GM21528 (cell line): ENCODE results near the gene MOB3B.
A peak's percentile ranks its signal among the peaks of the same experiment; 100 is the strongest.
"Not testable (repeated sequence)": the region's sequence is repeated elsewhere in the genome, so short reads cannot be mapped to it uniquely, and the experiment has no call there.

Experiments used
- ATAC-seq: cut with Tn5 transposase; IDR thresholded peaks from one replicate; pipeline ENCODE4 v1.9.1; 2021; ENCODE audit warnings: mild to moderate bottlenecking, moderate library complexity; ENCODE audit not compliant: unreplicated experiment, low FRiP score

MOB3B gene

DNA sequence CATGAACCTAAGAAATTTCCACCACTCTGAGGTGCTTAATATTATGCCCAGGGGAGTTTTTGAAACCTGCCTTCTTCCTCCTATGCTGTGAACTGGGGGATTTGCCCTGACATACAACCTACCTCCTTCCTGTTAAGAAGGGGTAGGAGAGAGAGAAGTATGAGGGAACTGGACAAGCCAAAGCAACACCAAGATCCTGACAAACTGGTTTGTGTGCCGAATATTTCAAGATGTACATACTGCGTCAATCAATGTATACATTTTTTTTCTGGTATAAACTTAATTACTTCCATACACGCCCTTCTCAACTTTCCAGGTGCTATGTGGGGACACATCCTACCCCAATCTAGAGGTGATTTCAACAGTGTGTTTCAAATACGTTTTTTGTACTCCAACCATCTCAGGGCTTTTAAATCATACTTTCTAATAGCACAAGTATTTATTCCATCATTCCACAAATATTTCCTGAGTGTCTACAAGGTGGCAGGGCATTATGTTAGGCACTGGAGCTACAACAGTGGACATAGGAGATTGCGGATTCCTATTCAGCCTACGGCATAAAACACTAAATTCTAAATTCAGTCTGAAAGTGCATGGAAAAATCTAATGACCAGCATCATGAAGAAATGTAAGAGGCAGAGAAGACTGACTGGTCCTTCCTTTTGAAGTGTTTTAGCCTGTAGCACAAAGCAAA is 75.6 kb downstream of the MOB3B start:
- ATAC-seq, result no peak

DNA sequence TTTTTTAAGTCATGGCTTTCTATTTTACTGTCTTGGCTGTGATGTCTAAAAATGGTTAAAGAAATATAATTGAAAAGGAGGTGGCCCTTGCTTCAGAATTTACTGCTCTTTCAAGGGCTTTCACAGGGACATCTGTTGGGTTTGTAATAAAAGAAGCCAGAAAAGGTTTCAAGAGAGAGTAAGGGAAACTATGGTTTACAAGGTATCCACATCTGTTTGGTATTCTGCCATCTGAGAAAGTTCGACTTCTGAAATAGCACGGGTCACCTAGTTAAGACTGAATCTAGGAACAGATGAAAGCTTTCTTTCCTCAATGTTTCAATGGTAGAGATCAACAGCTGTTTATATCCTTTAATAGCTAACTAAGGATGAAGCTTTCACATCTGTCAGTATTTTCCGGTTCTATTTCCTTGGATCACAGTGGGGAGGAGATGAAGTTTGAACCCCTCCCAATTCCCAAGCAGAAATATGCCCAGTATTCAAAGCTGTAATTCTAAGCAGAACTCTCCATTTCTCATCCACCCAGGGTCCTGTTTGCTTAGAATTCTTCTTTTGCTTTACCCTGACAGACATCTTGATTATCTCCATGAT is 78.3 kb downstream of the MOB3B start:
- no peak for ATAC-seq

GRCh38 chr9:27450752-27451151 is 78.9 kb downstream of the MOB3B start:
- no peak for ATAC-seq

- ATAC-seq, result not testable (repeated sequence)
These were observed 81.3 kb downstream of the MOB3B start for GRCh38 chr9:27448356-27448755.

GRCh38 chr9:27447031-27447683 is 82.5 kb downstream of the MOB3B start:
- ATAC-seq, result no peak

DNA sequence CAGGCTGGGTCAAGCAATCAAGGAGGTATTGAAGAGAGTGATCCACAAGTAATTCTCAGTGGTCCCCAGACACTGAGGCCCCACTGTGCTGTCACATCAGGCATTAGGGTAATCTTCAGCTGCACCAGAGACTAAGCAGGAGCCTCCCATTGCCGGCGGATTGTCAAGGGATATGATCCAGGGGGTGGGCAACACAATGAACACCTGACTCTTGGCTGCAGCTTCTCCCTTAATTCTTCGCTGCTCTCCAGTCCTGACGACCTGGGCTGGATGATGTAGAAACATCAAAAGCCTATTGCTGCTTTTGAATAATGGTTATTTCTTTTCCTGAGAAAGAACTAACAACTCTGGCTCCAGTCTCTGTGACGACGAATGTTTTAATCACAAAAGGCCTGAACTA is 83.9 kb downstream of the MOB3B start:
- ATAC-seq, result no peak

- no peak for ATAC-seq
These were observed 84.5 kb downstream of the MOB3B start for GRCh38 chr9:27445057-27445595.

DNA sequence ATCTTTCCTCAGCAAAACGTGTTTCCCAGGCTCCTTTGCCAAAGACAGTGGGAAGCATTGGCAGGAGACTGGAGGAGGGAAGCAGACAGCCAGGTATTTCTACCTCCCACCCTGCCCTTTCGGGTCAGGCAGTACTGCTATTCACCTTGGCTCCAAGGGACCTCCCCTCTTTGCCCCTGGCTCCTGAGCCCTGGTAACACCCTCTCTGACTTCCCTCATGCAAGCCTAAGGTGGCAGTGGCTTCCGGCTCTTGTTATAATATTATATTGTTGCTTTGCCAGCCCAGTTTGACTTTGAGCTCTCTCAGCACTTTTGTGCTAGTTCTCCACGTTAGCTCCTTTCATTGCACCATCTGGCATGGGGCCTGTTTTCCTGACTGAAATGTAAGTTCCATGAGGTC is 87.2 kb downstream of the MOB3B start:
- ATAC-seq, result no peak

GRCh38 chr9:27441741-27442070 is 87.9 kb downstream of the MOB3B start:
- peak; percentile 95 for ATAC-seq

DNA sequence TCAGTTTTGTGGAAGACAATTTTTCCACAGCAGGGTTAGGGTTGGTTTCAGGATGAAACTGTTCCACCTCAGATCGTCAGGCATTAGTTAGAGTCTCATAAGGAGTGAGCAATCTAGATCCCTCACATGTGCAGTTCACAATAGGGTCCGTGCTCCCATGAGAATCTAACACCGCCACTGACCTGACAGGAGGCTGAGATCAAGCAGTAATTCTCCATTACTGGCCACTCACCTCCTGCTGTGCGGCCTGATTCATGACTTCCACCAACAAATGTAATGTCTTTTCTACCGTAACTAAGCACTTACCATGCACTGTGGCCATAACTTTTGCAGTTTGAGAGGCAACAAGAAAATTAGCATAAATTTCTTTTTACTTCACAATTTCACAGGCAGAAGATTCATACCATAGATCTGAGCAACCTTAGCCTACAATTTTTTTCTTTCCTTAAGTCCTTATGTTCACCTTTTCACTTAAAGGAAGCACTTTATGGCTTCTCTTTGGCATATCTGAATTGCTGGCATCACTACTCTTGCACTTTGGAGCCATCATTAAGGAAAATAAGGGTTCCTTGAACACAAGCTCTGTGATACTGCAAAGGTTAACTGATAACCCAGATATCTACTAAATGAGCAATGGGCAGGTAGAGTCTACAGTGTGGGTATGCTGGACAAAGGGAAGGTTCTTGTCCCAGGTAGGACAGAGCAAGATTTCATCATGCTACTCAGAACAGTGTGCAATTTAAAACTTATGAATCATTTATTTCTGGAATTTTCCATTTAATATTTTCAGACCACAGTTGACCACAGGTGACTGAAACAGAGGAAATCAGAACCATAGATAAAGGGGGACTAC is 88.5 kb downstream of the MOB3B start:
- no peak for ATAC-seq

DNA sequence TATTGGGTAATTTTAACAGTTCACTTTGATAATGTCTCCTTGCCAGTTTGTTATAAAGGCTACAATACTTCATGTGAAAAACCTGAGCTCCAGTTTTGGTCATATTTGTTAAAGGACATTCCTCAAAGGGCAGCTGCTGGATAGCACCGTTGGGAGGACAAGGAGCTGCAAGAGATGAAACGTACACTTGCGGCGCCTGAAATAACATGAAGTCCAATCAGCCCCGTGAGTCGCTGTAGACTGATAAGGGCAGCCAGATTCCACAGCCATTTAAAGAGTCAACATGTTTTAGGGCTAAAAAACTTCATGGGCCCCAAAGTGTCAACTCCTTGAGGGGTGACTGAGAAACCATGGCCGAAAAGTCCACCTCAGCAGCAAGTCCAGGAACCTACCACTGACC is 91.1 kb downstream of the MOB3B start:
- ATAC-seq, result no peak

GRCh38 chr9:27437652-27438373 is 91.8 kb downstream of the MOB3B start:
- ATAC-seq, result no peak

GRCh38 chr9:27436234-27436633 is 93.4 kb downstream of the MOB3B start:
- ATAC-seq, result no peak

DNA sequence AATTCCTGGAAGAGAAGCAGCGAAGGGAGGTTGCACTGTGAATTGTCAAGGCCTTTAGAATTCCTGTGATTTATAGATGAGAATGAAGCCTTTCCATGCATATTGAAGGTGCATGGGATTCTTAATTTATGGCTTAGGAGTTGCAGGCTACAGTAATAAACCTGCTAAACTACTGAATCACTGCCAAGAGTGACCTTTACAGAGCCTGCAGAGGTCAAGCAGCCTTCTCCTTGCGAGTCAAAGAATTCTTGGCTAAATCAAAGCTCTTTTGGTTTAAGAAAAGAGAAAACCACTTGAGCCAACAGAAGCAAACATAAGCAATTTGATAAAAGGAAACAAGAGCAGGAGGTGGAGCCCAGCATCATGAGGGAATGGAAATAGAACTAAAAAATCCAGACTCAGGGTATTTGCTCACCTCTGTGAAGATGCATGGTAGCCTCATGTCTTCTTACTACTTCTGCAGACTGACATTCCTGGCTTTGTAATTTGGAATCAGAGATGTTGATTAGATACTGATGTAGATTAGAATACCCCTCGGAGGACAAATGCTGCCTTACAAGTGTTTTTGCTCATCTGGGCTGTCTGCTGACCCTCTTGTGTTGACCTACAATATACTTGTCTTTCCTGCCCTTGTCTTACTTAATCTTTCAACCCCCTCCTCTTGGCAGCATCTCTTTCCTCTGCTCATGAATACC is 95.8 kb downstream of the MOB3B start:
- no peak for ATAC-seq

- no peak for ATAC-seq
These were observed 97.3 kb downstream of the MOB3B start for GRCh38 chr9:27432308-27432707.

DNA sequence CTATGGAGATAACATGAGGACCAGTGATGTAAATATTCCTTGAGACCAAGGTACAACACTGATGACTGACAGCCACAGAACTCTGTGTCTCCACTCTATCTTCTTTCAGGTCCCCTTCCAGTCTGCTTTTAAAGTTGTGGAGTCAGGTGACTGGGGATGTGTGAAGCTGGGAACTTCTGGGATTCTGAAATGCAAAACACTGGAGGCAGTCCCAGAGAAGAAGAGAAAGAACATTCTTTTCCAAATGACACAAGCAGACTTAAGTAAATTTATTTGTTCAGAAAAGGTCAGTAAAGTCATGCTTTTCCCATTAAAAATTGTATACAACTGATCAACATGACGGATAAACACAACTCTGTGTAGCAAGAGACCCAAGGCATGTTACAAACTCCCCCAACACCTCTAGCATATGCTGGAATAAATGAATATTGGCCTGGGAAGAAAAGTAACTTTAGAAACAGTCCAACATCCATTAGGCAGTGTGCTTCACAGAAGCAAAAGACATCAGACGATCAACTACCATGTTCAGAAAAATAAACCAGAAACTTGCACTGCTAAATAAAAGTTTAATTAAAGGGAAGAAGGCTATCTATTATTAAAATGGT is 98.0 kb downstream of the MOB3B start:
- ATAC-seq, result no peak

DNA sequence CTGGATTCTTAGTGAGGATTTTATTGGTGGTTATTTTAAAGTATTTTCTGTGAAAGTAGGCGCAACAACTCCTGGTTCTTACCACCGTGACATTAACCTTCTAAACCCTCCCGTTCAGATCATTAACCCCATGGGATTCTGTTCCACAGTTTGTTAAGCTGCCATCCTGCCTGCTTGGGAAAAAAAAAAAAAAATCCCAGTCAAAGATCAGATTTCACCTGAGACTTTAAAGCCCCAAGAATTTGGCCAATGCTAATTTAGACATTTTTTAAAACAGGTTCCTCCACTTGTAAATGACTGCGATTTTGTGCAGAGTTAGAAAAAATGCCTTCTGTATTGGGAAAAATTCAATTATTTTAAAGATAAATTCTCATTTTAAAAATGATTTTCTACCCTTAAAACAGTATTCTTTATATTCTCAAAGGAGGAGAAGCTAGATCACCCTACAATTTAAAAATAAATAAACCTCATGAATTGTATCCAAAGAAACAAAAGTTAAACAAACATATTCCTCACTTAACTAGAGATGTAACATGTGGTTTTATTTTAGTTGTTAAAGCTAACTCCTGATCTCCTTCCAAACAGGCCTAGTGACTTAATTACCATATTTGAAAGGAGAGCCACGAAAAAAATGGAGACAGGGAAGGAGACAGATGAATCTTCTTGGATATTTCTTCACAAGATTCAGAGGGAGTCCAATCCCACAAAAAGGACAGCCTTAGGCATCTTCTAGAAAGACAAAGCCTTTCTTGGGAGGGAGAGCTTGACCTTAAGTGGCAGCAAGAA is 98.7 kb downstream of the MOB3B start:
- ATAC-seq, result no peak

- ATAC-seq, result no peak
These were observed 99.7 kb downstream of the MOB3B start for GRCh38 chr9:27429917-27430316.

GRCh38 chr9:27429436-27429835 is 100.2 kb downstream of the MOB3B start:
- ATAC-seq, result no peak
